H9 (cell line): ENCODE measurements around the gene MYO1D. TPM values are rescaled to one million over a fixed set of nuclear protein-coding genes. Genes with fewer than 3 reads are reported as not detected.

Source experiments
- DNase-seq: peaks from one replicate; pipeline ENCODE4 v3.0.0-alpha.2; 2017
- H2AFZ ChIP-seq: one replicate; pipeline ENCODE4 v1.6.1; 2013; ENCODE audit warnings: mild to moderate bottlenecking, low read length, control low read depth, moderate library complexity
- H2AK5ac ChIP-seq: 2 replicates; pipeline ENCODE4 v1.6.1; 2013; ENCODE audit warnings: low read length, control low read depth, mixed read lengths; ENCODE audit not compliant: insufficient read length
- H2BK120ac ChIP-seq: one replicate; pipeline ENCODE4 v1.6.1; 2013; ENCODE audit warnings: low read depth, mild to moderate bottlenecking, low read length, control low read depth, inconsistent platforms; ENCODE audit not compliant: poor library complexity, severe bottlenecking
- H2BK12ac ChIP-seq: 2 replicates; pipeline ENCODE4 v1.6.1; 2013; ENCODE audit warnings: low read length, control low read depth, mixed read lengths, low read depth; ENCODE audit not compliant: insufficient read length
- H2BK15ac ChIP-seq: 2 replicates; pipeline ENCODE4 v1.6.1; 2013; ENCODE audit warnings: low read depth, low read length, control low read depth
- H2BK20ac ChIP-seq: one replicate; pipeline ENCODE4 v1.6.1; 2013; ENCODE audit warnings: low read depth, mild to moderate bottlenecking, low read length, control low read depth, inconsistent platforms; ENCODE audit not compliant: poor library complexity, severe bottlenecking
- H2BK5ac ChIP-seq: 2 replicates; pipeline ENCODE4 v1.6.1; 2013; ENCODE audit warnings: low read length, control low read depth, mixed read lengths; ENCODE audit not compliant: insufficient read length
- H3K14ac ChIP-seq: 2 replicates; pipeline ENCODE4 v1.6.1; 2013; ENCODE audit warnings: low read length, control low read depth; ENCODE audit not compliant: insufficient read depth
- H3K18ac ChIP-seq: 2 replicates; pipeline ENCODE4 v1.6.1; 2013; ENCODE audit warnings: low read depth, mild to moderate bottlenecking, mixed read lengths, low read length, control low read depth; ENCODE audit not compliant: insufficient read length
- H3K23ac ChIP-seq: 2 replicates; pipeline ENCODE4 v1.6.1; 2013; ENCODE audit warnings: low read length, control low read depth, mixed read lengths, low read depth; ENCODE audit not compliant: insufficient read length
- H3K23me2 ChIP-seq: 2 replicates; pipeline ENCODE4 v1.6.1; 2013; ENCODE audit warnings: low read depth, mild to moderate bottlenecking, mixed read lengths, low read length, control low read depth; ENCODE audit not compliant: insufficient read length, poor library complexity, severe bottlenecking
- H3K27ac ChIP-seq: 2 replicates; pipeline ENCODE4 v1.5.1; 2013; ENCODE audit warnings: low read length, control low read depth, mixed read lengths, low read depth; ENCODE audit not compliant: insufficient read length
- H3K27me3 ChIP-seq: 2 replicates; pipeline ENCODE4 v1.6.1; 2013; ENCODE audit warnings: low read length, control low read depth, inconsistent platforms; ENCODE audit not compliant: insufficient read depth
- H3K4ac ChIP-seq: 2 replicates; pipeline ENCODE4 v1.6.1; 2013; ENCODE audit warnings: low read depth, mild to moderate bottlenecking, control low read depth, inconsistent platforms, low read length, moderate library complexity
- H3K4me1 ChIP-seq: 2 replicates; pipeline ENCODE4 v1.6.1; 2013; ENCODE audit warnings: low read length, control low read depth, inconsistent platforms; ENCODE audit not compliant: insufficient read depth
- H3K4me2 ChIP-seq: 2 replicates; pipeline ENCODE4 v1.6.1; 2013; ENCODE audit warnings: low read length, control low read depth, mixed read lengths; ENCODE audit not compliant: insufficient read length, insufficient read depth
- H3K56ac ChIP-seq: 2 replicates; pipeline ENCODE4 v1.6.1; 2013; ENCODE audit warnings: low read depth, mild to moderate bottlenecking, mixed read lengths, low read length, control low read depth; ENCODE audit not compliant: insufficient read length
- H3K79me1 ChIP-seq: 2 replicates; pipeline ENCODE4 v1.6.1; 2013; ENCODE audit warnings: low read depth, mild to moderate bottlenecking, moderate library complexity, low read length, control low read depth, inconsistent platforms; ENCODE audit not compliant: insufficient read depth, poor library complexity, severe bottlenecking
- H3K79me2 ChIP-seq: 2 replicates; pipeline ENCODE4 v1.6.1; 2013; ENCODE audit warnings: low read length, control low read depth, inconsistent platforms; ENCODE audit not compliant: insufficient read depth
- H3K9ac ChIP-seq: 2 replicates; pipeline ENCODE4 v1.6.1; 2013; ENCODE audit warnings: low read length, control low read depth, mixed read lengths; ENCODE audit not compliant: insufficient read length; ENCODE audit errors: extremely low read depth
- H3K9me3 ChIP-seq: one replicate; pipeline ENCODE4 v1.6.1; 2013; ENCODE audit warnings: low read depth, low read length, inconsistent platforms; ENCODE audit not compliant: control insufficient read depth
- H3T11ph ChIP-seq: one replicate; pipeline ENCODE4 v1.6.1; 2013; ENCODE audit warnings: mild to moderate bottlenecking, low read length, control low read depth, inconsistent platforms
- H4K20me1 ChIP-seq: one replicate; pipeline ENCODE4 v1.6.1; 2013; ENCODE audit not compliant: control insufficient read depth, insufficient read length, insufficient read depth
- H4K5ac ChIP-seq: 2 replicates; pipeline ENCODE4 v1.6.1; 2013; ENCODE audit warnings: low read depth, mild to moderate bottlenecking, mixed read lengths, low read length, control low read depth; ENCODE audit not compliant: insufficient read length
- H4K8ac ChIP-seq: replicated peaks from 2 replicates; pipeline ENCODE4 v1.6.1; 2013; ENCODE audit warnings: low read length, control low read depth, mixed read lengths, low read depth; ENCODE audit not compliant: insufficient read length
- H4K91ac ChIP-seq: 2 replicates; pipeline ENCODE4 v1.6.1; 2013; ENCODE audit warnings: low read depth, mild to moderate bottlenecking, moderate library complexity, mixed read lengths, low read length, control low read depth; ENCODE audit not compliant: insufficient read length
- H3K27ac Mint-ChIP-seq, 3 experiments: 2 replicates in 2 of 3; 3 replicates in 1 of 3; pipeline ENCODE4 v1.8.0; 2020 to 2021; ENCODE audit warnings: mixed read lengths in 3 of 3, mild to moderate bottlenecking in 1 of 3, moderate library complexity in 1 of 3
- H3K27me3 Mint-ChIP-seq: 2 replicates; pipeline ENCODE4 v1.8.0; 2021; ENCODE audit warnings: low read depth, mild to moderate bottlenecking, moderate library complexity, mixed read lengths
- H3K36me3 Mint-ChIP-seq, 3 experiments: 2 replicates in 2 of 3; 3 replicates in 1 of 3; pipeline ENCODE4 v1.8.0; 2020 to 2021; ENCODE audit warnings: low read depth in 3 of 3, mixed read lengths in 3 of 3; ENCODE audit not compliant: insufficient read depth in 1 of 3
- H3K4me1 Mint-ChIP-seq, 2 experiments: 2 replicates each; pipeline ENCODE4 v1.8.0; 2020; ENCODE audit warnings: mixed read lengths in 2 of 2
- H3K4me3 Mint-ChIP-seq, 2 experiments: 2 replicates in 1 of 2; 3 replicates in 1 of 2; pipeline ENCODE4 v1.8.0; 2020 to 2021; ENCODE audit warnings: mild to moderate bottlenecking in 2 of 2, mixed read lengths in 2 of 2, moderate library complexity in 1 of 2
- H3K9me3 Mint-ChIP-seq, 2 experiments: 2 replicates in 1 of 2; 3 replicates in 1 of 2; pipeline ENCODE4 v1.8.0; 2020; ENCODE audit warnings: mild to moderate bottlenecking in 2 of 2, mixed read lengths in 2 of 2, moderate library complexity in 1 of 2
- WGBS: extraction: QIAGEN DNeasy Blood & Tissue Kit; methylation state at CpG from one replicate; pipeline ENCODE4 v1.1.7; 2013; ENCODE audit warnings: missing lambda C conversion rate, low lambda C conversion rate, mixed read lengths; ENCODE audit not compliant: insufficient read length; ENCODE audit errors: extremely low coverage; 5-methylcytosine and 5-hydroxymethylcytosine counted together
- total RNA-seq: library from RNA; stranded (reverse); gene quantifications from 2 replicates; pipeline ENCODE4 v1.2.1, GENCODE V29; 2021
- TF ChIP-seq, protein P1 (sequence below): fragments of 200-600 bp; sonication (generic); conservative IDR thresholded peaks from 3 replicates; pipeline ENCODE4 v1.8.0; 2021; ENCODE audit warnings: antibody characterized with exemption, mild to moderate bottlenecking

MYO1D gene
- total RNA-seq, 1 experiment from 2014 or later, result 19.0 TPM

DNA sequence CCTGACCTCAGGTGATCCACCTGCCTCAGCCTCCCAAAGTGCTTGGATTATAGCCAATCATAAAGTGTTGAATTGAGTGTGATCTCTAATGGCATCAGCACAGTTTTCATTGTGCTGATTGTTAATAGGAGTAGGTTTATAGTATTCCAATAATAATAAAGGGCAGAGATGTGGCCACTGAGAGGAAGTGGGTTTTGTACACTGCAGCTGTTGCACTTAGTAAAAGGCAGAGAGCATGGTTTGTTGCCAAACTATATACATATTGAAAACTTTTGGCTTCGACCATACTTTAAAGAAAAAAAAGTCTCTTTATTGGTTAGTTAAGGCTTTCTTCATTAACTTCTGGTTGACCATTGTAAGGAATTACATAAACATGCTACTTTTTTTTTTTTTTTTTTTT lies 204.2 kb downstream of the MYO1D start:
- Histone ChIP-seq H3T11ph (no peak overlapping the region), H3K27me3 (no peaks in the 10 kb centered on the region), H2AFZ (no peak overlapping the region), H2AK5ac (no peak overlapping the region), H3K4me1 (no peaks in the 10 kb centered on the region), H3K9ac (no peak overlapping the region), H2BK12ac (no peak overlapping the region), H2BK120ac (no peak overlapping the region), H4K91ac (no peak overlapping the region), H3K56ac (no peak overlapping the region), H3K79me2 (no peaks in the 10 kb centered on the region), H3K4me2 (no peak overlapping the region), H2BK5ac (no peak overlapping the region), H3K18ac (no peak overlapping the region), H3K79me1 (no peaks in the 10 kb centered on the region), H3K4ac (no peak overlapping the region), H3K23me2 (no peaks in the 10 kb centered on the region), H3K9me3 (no peaks in the 10 kb centered on the region), H3K23ac (no peak overlapping the region), H2BK20ac (no peak overlapping the region), H2BK15ac (no peak overlapping the region), H4K5ac (no peak overlapping the region), H3K27ac (no peak overlapping the region), H4K8ac (no peak overlapping the region), H4K20me1 (no peaks in the 10 kb centered on the region), H3K14ac (no peak overlapping the region)
- H3K4me1 Mint-ChIP-seq, result peaks cover 4 to 8% of the 10 kb centered on the region in 2 experiments; a peak in 2 of 4 replicates
- no peak overlapping the region for H3K27ac Mint-ChIP-seq
- no peak for DNase-seq
- WGBS, result no CpG with 5 or more reads among the region's 1 CpG
- H3K9me3 Mint-ChIP-seq, result peaks cover 3 to 4% of the 10 kb centered on the region in 2 experiments; a peak in 1 of 5 replicates
- no peak overlapping the region for H3K4me3 Mint-ChIP-seq
- TF ChIP-seq, protein P1, sequence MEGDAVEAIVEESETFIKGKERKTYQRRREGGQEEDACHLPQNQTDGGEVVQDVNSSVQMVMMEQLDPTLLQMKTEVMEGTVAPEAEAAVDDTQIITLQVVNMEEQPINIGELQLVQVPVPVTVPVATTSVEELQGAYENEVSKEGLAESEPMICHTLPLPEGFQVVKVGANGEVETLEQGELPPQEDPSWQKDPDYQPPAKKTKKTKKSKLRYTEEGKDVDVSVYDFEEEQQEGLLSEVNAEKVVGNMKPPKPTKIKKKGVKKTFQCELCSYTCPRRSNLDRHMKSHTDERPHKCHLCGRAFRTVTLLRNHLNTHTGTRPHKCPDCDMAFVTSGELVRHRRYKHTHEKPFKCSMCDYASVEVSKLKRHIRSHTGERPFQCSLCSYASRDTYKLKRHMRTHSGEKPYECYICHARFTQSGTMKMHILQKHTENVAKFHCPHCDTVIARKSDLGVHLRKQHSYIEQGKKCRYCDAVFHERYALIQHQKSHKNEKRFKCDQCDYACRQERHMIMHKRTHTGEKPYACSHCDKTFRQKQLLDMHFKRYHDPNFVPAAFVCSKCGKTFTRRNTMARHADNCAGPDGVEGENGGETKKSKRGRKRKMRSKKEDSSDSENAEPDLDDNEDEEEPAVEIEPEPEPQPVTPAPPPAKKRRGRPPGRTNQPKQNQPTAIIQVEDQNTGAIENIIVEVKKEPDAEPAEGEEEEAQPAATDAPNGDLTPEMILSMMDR, result no peak
- peaks cover 0 to 12% (median 0%) of the 10 kb centered on the region in 3 experiments; a peak in 1 of 7 replicates for H3K36me3 Mint-ChIP-seq
- no peaks in the 10 kb centered on the region for H3K27me3 Mint-ChIP-seq
